H9 (cell line): ENCODE results near the gene WDR82. TPM values are rescaled to one million over a fixed set of nuclear protein-coding genes. Genes with fewer than 3 reads are reported as not detected.

Experiments
- DNase-seq: peaks from one replicate; pipeline ENCODE4 v3.0.0-alpha.2; 2017
- H2AFZ ChIP-seq: one replicate; pipeline ENCODE4 v1.6.1; 2013; ENCODE audit warnings: mild to moderate bottlenecking, low read length, control low read depth, moderate library complexity
- H2AK5ac ChIP-seq: 2 replicates; pipeline ENCODE4 v1.6.1; 2013; ENCODE audit warnings: low read length, control low read depth, mixed read lengths; ENCODE audit not compliant: insufficient read length
- H2BK120ac ChIP-seq: one replicate; pipeline ENCODE4 v1.6.1; 2013; ENCODE audit warnings: low read depth, mild to moderate bottlenecking, low read length, control low read depth, inconsistent platforms; ENCODE audit not compliant: poor library complexity, severe bottlenecking
- H2BK12ac ChIP-seq: 2 replicates; pipeline ENCODE4 v1.6.1; 2013; ENCODE audit warnings: low read length, control low read depth, mixed read lengths, low read depth; ENCODE audit not compliant: insufficient read length
- H2BK15ac ChIP-seq: 2 replicates; pipeline ENCODE4 v1.6.1; 2013; ENCODE audit warnings: low read depth, low read length, control low read depth
- H2BK20ac ChIP-seq: one replicate; pipeline ENCODE4 v1.6.1; 2013; ENCODE audit warnings: low read depth, mild to moderate bottlenecking, low read length, control low read depth, inconsistent platforms; ENCODE audit not compliant: poor library complexity, severe bottlenecking
- H2BK5ac ChIP-seq: 2 replicates; pipeline ENCODE4 v1.6.1; 2013; ENCODE audit warnings: low read length, control low read depth, mixed read lengths; ENCODE audit not compliant: insufficient read length
- H3K14ac ChIP-seq: 2 replicates; pipeline ENCODE4 v1.6.1; 2013; ENCODE audit warnings: low read length, control low read depth; ENCODE audit not compliant: insufficient read depth
- H3K18ac ChIP-seq: 2 replicates; pipeline ENCODE4 v1.6.1; 2013; ENCODE audit warnings: low read depth, mild to moderate bottlenecking, mixed read lengths, low read length, control low read depth; ENCODE audit not compliant: insufficient read length
- H3K23ac ChIP-seq: 2 replicates; pipeline ENCODE4 v1.6.1; 2013; ENCODE audit warnings: low read length, control low read depth, mixed read lengths, low read depth; ENCODE audit not compliant: insufficient read length
- H3K23me2 ChIP-seq: 2 replicates; pipeline ENCODE4 v1.6.1; 2013; ENCODE audit warnings: low read depth, mild to moderate bottlenecking, mixed read lengths, low read length, control low read depth; ENCODE audit not compliant: insufficient read length, poor library complexity, severe bottlenecking
- H3K27ac ChIP-seq: 2 replicates; pipeline ENCODE4 v1.5.1; 2013; ENCODE audit warnings: low read length, control low read depth, mixed read lengths, low read depth; ENCODE audit not compliant: insufficient read length
- H3K27me3 ChIP-seq: 2 replicates; pipeline ENCODE4 v1.6.1; 2013; ENCODE audit warnings: low read length, control low read depth, inconsistent platforms; ENCODE audit not compliant: insufficient read depth
- H3K4ac ChIP-seq: 2 replicates; pipeline ENCODE4 v1.6.1; 2013; ENCODE audit warnings: low read depth, mild to moderate bottlenecking, control low read depth, inconsistent platforms, low read length, moderate library complexity
- H3K4me1 ChIP-seq: 2 replicates; pipeline ENCODE4 v1.6.1; 2013; ENCODE audit warnings: low read length, control low read depth, inconsistent platforms; ENCODE audit not compliant: insufficient read depth
- H3K4me2 ChIP-seq: 2 replicates; pipeline ENCODE4 v1.6.1; 2013; ENCODE audit warnings: low read length, control low read depth, mixed read lengths; ENCODE audit not compliant: insufficient read length, insufficient read depth
- H3K56ac ChIP-seq: 2 replicates; pipeline ENCODE4 v1.6.1; 2013; ENCODE audit warnings: low read depth, mild to moderate bottlenecking, mixed read lengths, low read length, control low read depth; ENCODE audit not compliant: insufficient read length
- H3K79me1 ChIP-seq: 2 replicates; pipeline ENCODE4 v1.6.1; 2013; ENCODE audit warnings: low read depth, mild to moderate bottlenecking, moderate library complexity, low read length, control low read depth, inconsistent platforms; ENCODE audit not compliant: insufficient read depth, poor library complexity, severe bottlenecking
- H3K79me2 ChIP-seq: 2 replicates; pipeline ENCODE4 v1.6.1; 2013; ENCODE audit warnings: low read length, control low read depth, inconsistent platforms; ENCODE audit not compliant: insufficient read depth
- H3K9ac ChIP-seq: 2 replicates; pipeline ENCODE4 v1.6.1; 2013; ENCODE audit warnings: low read length, control low read depth, mixed read lengths; ENCODE audit not compliant: insufficient read length; ENCODE audit errors: extremely low read depth
- H3K9me3 ChIP-seq: one replicate; pipeline ENCODE4 v1.6.1; 2013; ENCODE audit warnings: low read depth, low read length, inconsistent platforms; ENCODE audit not compliant: control insufficient read depth
- H3T11ph ChIP-seq: one replicate; pipeline ENCODE4 v1.6.1; 2013; ENCODE audit warnings: mild to moderate bottlenecking, low read length, control low read depth, inconsistent platforms
- H4K20me1 ChIP-seq: one replicate; pipeline ENCODE4 v1.6.1; 2013; ENCODE audit not compliant: control insufficient read depth, insufficient read length, insufficient read depth
- H4K5ac ChIP-seq: 2 replicates; pipeline ENCODE4 v1.6.1; 2013; ENCODE audit warnings: low read depth, mild to moderate bottlenecking, mixed read lengths, low read length, control low read depth; ENCODE audit not compliant: insufficient read length
- H4K8ac ChIP-seq: replicated peaks from 2 replicates; pipeline ENCODE4 v1.6.1; 2013; ENCODE audit warnings: low read length, control low read depth, mixed read lengths, low read depth; ENCODE audit not compliant: insufficient read length
- H4K91ac ChIP-seq: 2 replicates; pipeline ENCODE4 v1.6.1; 2013; ENCODE audit warnings: low read depth, mild to moderate bottlenecking, moderate library complexity, mixed read lengths, low read length, control low read depth; ENCODE audit not compliant: insufficient read length
- H3K27ac Mint-ChIP-seq, 3 experiments: 2 replicates in 2 of 3; 3 replicates in 1 of 3; pipeline ENCODE4 v1.8.0; 2020 to 2021; ENCODE audit warnings: mixed read lengths in 3 of 3, mild to moderate bottlenecking in 1 of 3, moderate library complexity in 1 of 3
- H3K27me3 Mint-ChIP-seq: 2 replicates; pipeline ENCODE4 v1.8.0; 2021; ENCODE audit warnings: low read depth, mild to moderate bottlenecking, moderate library complexity, mixed read lengths
- H3K36me3 Mint-ChIP-seq, 3 experiments: 2 replicates in 2 of 3; 3 replicates in 1 of 3; pipeline ENCODE4 v1.8.0; 2020 to 2021; ENCODE audit warnings: low read depth in 3 of 3, mixed read lengths in 3 of 3; ENCODE audit not compliant: insufficient read depth in 1 of 3
- H3K4me1 Mint-ChIP-seq, 2 experiments: 2 replicates each; pipeline ENCODE4 v1.8.0; 2020; ENCODE audit warnings: mixed read lengths in 2 of 2
- H3K4me3 Mint-ChIP-seq, 2 experiments: 2 replicates in 1 of 2; 3 replicates in 1 of 2; pipeline ENCODE4 v1.8.0; 2020 to 2021; ENCODE audit warnings: mild to moderate bottlenecking in 2 of 2, mixed read lengths in 2 of 2, moderate library complexity in 1 of 2
- H3K9me3 Mint-ChIP-seq, 2 experiments: 2 replicates in 1 of 2; 3 replicates in 1 of 2; pipeline ENCODE4 v1.8.0; 2020; ENCODE audit warnings: mild to moderate bottlenecking in 2 of 2, mixed read lengths in 2 of 2, moderate library complexity in 1 of 2
- WGBS: extraction: QIAGEN DNeasy Blood & Tissue Kit; methylation state at CpG from one replicate; pipeline ENCODE4 v1.1.7; 2013; ENCODE audit warnings: missing lambda C conversion rate, low lambda C conversion rate, mixed read lengths; ENCODE audit not compliant: insufficient read length; ENCODE audit errors: extremely low coverage; 5-methylcytosine and 5-hydroxymethylcytosine counted together
- total RNA-seq: library from RNA; stranded (reverse); gene quantifications from 2 replicates; pipeline ENCODE4 v1.2.1, GENCODE V29; 2021
- TF ChIP-seq, protein P1 (sequence below): fragments of 200-600 bp; sonication (generic); conservative IDR thresholded peaks from 3 replicates; pipeline ENCODE4 v1.8.0; 2021; ENCODE audit warnings: antibody characterized with exemption, mild to moderate bottlenecking

The WDR82 gene
- total RNA-seq, 1 experiment from 2014 or later = 83.1 TPM

DNA sequence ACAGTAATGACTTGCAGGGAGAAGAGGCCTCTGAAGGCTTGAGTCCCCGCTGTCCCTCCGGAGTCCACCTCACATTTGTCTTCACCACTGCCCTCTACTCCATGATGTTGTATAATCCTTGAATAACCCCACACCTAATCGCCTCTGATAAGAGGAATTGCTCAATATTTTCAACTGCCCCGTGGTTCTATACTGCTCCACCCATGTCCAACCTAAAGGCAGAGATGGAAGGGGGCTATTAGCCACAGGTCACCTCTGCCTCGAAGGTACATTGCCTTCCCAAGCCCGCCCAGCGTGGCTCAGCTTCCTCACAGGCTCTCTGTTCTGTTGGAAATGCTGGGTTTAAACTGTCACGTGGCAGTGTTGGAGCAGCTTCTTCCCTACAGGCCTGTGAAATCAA, 65.4 kb downstream of the WDR82 start:
- Mint-ChIP-seq H3K27me3 (no peaks in the 10 kb centered on the region), H3K4me1 (peaks cover 0 to 4% of the 10 kb centered on the region in 2 experiments; a peak in 2 of 4 replicates), H3K36me3 (peaks cover 31 to 81% (median 75%) of the 10 kb centered on the region in 3 experiments; a peak in 6 of 7 replicates), H3K4me3 (no peak overlapping the region), H3K9me3 (no peaks in the 10 kb centered on the region), H3K27ac (no peak overlapping the region)
- Histone ChIP-seq H3K14ac (no peak overlapping the region), H4K20me1 (peaks cover 3% of the 10 kb centered on the region), H4K5ac (no peak overlapping the region), H4K91ac (no peak overlapping the region), H3K4me1 (no peaks in the 10 kb centered on the region; the same call in 1 of the 2 replicates), H2AFZ (no peak overlapping the region), H3K23ac (no peak overlapping the region), H3K23me2 (no peaks in the 10 kb centered on the region), H3K4ac (no peak overlapping the region), H3K79me1 (no peaks in the 10 kb centered on the region), H2BK5ac (no peak overlapping the region), H3K4me2 (no peak overlapping the region), H3T11ph (no peak overlapping the region), H3K27ac (no peak overlapping the region), H2AK5ac (no peak overlapping the region), H3K56ac (no peak overlapping the region), H2BK15ac (no peak overlapping the region), H3K9me3 (no peaks in the 10 kb centered on the region), H4K8ac (no peak overlapping the region), H2BK120ac (no peak overlapping the region), H3K27me3 (no peaks in the 10 kb centered on the region), H3K9ac (no peak overlapping the region), H3K79me2 (no peaks in the 10 kb centered on the region), H2BK12ac (no peak overlapping the region), H3K18ac (no peak overlapping the region), H2BK20ac (no peak overlapping the region)
- TF ChIP-seq, protein P1, sequence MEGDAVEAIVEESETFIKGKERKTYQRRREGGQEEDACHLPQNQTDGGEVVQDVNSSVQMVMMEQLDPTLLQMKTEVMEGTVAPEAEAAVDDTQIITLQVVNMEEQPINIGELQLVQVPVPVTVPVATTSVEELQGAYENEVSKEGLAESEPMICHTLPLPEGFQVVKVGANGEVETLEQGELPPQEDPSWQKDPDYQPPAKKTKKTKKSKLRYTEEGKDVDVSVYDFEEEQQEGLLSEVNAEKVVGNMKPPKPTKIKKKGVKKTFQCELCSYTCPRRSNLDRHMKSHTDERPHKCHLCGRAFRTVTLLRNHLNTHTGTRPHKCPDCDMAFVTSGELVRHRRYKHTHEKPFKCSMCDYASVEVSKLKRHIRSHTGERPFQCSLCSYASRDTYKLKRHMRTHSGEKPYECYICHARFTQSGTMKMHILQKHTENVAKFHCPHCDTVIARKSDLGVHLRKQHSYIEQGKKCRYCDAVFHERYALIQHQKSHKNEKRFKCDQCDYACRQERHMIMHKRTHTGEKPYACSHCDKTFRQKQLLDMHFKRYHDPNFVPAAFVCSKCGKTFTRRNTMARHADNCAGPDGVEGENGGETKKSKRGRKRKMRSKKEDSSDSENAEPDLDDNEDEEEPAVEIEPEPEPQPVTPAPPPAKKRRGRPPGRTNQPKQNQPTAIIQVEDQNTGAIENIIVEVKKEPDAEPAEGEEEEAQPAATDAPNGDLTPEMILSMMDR = no peak
- no peak for DNase-seq
- no CpG with 5 or more reads among the region's 8 CpGs for WGBS
